Uterus (tissue), 2 donors: ENCODE data around the gene NSD1.

Experiments
- POLR2A ChIP-seq, 2 donors: fragments of 450-650 bp; IDR thresholded peaks; one replicate each; pipeline ENCODE4 v1.6.1; 2016; ENCODE audit warnings: antibody characterized with exemption in 2 of 2, mild to moderate bottlenecking in 1 of 2, moderate library complexity in 1 of 2
- TF ChIP-seq, protein P1 (sequence below), 4 experiments: fragments of 200-600 bp in 2 of 4; fragments of 450-650 bp in 2 of 4; sonication (generic) in 2 of 4; IDR thresholded peaks; one replicate each; pipeline ENCODE4 v1.5.1; 2016 to 2019; ENCODE audit warnings: antibody characterized with exemption in 4 of 4, mild to moderate bottlenecking in 2 of 4, moderate library complexity in 1 of 4

DNA sequence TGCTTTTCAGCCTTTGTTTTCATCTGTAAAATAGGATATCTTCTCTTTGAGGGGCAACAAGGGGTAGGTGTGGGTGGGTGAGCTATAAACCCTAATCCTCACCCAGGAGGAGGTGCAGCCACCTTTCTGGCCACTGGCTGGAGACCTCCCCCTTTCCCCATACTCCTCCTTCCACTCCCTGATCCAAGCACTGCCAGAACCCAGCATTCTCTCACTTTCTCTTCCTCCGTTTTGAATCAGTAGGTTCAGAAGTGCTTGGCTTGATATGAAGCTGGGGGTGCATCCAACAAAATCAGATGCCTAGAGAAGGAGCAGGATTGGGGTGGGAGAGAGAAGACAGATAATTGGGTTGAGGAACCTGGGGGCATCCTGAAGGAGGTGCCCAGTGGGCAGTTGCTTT lies 6.8 kb upstream of the NSD1 start:
- TF ChIP-seq, protein P1, sequence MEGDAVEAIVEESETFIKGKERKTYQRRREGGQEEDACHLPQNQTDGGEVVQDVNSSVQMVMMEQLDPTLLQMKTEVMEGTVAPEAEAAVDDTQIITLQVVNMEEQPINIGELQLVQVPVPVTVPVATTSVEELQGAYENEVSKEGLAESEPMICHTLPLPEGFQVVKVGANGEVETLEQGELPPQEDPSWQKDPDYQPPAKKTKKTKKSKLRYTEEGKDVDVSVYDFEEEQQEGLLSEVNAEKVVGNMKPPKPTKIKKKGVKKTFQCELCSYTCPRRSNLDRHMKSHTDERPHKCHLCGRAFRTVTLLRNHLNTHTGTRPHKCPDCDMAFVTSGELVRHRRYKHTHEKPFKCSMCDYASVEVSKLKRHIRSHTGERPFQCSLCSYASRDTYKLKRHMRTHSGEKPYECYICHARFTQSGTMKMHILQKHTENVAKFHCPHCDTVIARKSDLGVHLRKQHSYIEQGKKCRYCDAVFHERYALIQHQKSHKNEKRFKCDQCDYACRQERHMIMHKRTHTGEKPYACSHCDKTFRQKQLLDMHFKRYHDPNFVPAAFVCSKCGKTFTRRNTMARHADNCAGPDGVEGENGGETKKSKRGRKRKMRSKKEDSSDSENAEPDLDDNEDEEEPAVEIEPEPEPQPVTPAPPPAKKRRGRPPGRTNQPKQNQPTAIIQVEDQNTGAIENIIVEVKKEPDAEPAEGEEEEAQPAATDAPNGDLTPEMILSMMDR (IDR thresholded peaks at IDR 0.05): no peak
- TF ChIP-seq POLR2A (IDR thresholded peaks at IDR 0.05): no peak
